NCI-H526 treated with DMSO at 0.1 percent for 48 hours (cell line): Measurements from ENCODE around the gene SLC17A7.
A peak's percentile ranks its signal among the peaks of the same experiment; 100 is the strongest.
"Not testable (repeated sequence)": the region's sequence is repeated elsewhere in the genome, so short reads cannot be mapped to it uniquely, and the experiment has no call there.

ENCODE experiments used
- DNase-seq: peaks from one replicate; lab custom pipeline; 2025; lab: John Stamatoyannopoulos, UW

SLC17A7 gene

DNA sequence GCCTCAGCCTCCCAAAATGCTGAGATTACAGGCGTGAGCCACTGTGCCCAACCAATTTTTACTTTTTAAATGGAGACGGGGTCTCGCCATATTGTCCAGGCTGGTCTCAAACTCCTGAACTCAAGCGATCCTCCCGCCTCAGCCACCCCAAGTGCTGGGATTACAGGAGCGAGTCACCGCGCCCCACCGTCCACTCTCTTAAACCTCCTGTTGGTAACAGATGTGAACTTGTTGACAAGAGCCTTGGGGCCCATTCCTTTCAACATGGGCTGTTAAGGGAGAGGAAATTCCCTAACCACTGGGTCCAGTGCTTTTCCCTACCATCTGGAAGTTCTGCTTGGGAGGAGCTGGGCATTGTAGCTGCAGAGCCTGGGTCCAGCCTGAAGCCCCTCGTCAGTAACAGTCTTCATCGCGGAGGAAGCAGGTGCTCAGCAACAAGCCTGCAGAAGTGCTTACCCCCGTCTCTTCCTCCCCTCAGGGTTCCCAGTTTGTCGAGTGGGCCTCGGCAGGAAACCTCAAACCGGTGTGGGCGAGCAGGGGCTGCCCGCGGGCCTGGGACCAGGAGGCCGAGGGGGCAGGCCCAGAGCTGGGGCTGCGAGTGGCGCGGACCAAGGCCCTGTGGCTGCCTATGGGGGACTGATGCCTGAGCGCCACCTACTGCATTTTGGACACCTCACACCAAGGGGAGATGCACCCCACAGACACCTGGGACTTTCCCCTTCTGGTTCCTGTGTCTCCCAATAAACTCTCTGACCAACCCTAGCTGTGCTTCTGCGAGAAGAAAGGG is 28.7 kb upstream of the SLC17A7 start:
- no peak for DNase-seq

DNA sequence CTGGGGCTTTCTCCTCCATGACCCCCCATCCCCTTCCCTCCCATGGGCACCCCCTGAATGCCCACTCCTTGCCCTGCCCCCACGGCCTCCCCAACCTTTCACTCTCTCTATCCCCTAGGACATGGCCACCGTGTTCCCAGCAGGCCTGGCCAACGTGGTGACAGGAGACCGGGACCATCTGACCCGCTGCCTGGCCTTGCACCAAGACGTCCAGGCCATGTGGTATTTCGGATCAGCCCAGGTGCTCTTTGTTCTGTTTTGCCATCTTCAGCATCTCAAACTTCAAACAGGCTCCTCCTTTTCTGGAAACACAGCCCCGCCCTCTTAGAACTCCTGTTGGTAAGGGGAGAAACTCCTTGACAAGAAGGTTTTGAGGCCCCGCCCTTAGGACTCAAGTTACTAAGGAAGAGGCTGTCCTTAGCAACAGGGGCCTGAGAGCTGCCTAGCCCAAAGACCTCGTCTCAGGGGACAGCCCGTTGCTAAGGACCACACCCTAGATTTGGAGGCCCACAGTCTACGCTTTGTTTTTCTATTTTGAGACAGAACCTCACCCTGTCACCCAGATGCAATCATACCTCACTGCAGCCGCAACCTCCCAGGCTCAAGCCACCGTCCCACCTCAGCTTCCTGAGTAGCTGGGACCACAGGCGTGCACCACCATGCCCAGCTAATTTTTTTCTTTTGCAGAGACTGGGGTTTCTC is 27.6 kb upstream of the SLC17A7 start:
- DNase-seq: no peak

DNA sequence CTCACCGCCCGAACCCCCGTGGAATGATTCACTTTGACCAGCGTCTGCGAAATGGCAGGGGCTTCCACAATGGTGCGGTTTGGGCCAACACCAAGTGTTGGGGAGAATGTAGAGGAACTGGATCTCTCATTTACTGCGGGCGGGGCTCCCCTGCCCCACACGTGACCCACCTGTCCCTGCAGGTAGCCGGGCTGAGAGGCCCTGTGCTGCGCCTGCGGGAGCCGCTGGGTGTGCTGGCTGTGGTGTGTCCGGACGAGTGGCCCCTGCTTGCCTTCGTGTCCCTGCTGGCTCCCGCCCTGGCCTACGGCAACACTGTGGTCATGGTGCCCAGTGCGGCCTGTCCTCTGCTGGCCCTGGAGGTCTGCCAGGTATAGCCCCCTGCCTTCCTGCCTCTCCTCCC is 26.9 kb upstream of the SLC17A7 start:
- DNase-seq: no peak

DNA sequence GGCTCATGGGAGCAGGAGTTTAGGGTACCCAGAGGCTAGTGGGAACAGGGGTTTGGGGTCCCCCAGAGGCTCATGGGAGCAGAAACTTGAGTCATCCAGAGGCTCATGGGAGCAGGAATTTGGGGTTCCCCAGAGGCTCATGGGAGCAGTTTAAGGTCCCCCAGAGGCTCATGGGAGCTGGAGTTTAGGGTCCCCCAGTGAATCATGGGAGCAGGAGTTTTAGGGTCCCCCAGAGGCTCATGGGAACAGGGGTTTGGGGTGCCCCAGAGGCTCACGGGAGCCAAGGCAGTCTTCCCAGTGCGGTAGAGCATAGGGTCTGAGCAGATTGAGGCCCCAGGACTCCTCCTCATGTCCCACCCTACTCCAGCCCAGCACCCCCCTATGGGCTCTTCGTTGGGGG is 24.0 kb upstream of the SLC17A7 start:
- no peak for DNase-seq

DNA sequence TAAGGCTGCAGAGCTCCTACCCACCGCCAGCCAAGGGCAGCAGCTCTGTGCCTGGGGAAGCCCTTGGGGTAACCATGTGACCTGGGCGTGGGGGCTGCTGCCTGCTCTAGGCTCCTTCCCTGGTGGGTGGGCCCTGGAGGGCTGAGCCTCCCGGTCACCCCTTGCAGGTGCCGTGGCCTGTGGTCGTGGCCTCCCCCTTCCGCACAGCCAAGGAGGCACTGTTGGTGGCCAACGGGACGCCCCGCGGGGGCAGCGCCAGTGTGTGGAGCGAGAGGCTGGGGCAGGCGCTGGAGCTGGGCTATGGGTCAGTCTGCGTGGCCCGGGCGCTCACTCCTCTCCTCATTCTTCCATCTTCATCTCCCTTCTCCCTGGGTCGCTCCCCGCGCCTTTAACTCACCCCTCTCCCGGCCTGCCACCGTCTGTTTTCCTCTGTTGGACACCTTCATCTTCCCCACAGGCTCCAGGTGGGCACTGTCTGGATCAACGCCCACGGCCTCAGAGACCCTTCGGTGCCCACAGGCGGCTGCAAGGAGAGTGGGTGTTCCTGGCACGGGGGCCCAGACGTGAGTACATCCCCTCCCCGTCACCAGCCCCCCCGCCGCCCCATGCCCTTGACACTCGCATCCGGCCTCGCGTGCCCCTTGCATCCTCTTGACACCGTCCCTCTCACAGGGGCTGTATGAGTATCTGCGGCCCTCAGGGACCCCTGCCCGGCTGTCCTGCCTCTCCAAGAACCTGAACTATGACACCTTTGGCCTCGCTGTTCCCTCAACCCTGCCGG is 22.8 kb upstream of the SLC17A7 start:
- no peak for DNase-seq

DNA sequence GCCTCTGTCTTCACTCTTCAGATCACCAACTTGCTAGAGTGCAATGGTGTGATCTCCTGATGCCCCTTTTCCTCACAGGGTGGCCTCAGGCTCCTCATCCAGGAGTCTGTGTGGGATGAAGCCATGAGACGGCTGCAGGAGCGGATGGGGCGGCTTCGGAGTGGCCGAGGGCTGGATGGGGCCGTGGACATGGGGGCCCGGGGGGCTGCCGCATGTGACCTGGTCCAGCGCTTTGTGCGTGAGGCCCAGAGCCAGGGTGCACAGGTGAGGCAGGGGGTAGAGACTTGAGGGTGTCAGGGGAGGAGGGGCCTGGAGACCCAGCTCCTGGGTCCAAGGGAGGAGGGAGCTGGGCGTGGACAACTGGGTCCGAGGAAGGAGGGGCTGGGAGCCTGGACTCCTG is 21.2 kb upstream of the SLC17A7 start:
- no peak for DNase-seq

DNA sequence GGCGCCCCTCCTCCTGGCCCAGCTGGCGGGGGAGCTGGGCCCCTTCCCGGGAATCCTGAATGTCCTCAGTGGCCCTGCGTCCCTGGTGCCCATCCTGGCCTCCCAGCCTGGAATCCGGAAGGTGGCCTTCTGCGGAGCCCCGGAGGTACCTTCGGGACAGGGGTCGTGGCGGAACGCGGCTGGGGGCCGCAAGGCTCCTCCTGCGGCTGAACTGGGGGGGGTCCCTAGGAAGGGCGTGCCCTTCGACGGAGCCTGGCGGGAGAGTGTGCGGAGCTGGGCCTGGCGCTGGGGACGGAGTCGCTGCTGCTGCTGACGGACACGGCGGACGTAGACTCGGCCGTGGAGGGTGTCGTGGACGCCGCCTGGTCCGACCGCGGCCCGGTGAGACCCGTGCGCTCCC is 20.3 kb upstream of the SLC17A7 start:
- no peak for DNase-seq

DNA sequence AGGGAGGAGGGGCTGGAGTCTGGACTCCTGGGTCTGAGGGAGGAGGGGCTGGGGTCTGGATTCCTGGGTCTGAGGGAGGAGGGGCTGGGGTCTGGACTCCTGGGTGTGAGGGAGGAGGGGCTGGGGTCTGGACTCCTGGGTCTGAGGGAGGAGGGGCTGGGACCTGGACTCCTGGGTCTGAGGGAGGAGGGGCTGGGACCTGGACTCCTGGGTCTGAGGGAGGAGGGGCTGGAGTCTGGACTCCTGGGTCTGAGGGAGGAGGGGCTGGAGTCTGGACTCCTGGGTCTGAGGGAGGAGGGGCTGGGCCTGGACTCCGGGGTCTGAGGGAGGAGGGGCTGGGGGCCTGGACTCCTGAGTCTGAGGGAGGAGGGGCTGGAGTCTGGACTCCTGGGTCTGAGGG is 19.8 kb upstream of the SLC17A7 start:
- not testable (repeated sequence) for DNase-seq

DNA sequence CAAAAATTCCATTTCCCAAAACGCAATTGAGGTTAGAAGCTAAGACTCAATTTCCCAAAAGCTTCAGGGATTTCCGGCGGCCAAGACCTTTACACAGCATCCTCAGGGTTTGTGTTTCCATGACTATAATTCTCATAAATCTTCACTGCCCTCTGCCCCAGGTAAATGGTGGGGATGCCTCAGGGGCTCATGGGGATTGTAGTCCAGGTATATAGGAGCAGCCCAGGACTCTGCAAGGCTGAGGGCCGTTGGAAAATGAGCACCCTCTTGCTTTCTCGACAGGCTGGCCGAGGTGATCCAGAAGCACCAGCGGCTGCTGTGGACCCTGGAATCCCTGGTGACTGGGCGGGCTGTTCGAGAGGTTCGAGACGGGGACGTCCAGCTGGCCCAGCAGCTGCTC is 18.1 kb upstream of the SLC17A7 start:
- no peak for DNase-seq

DNA sequence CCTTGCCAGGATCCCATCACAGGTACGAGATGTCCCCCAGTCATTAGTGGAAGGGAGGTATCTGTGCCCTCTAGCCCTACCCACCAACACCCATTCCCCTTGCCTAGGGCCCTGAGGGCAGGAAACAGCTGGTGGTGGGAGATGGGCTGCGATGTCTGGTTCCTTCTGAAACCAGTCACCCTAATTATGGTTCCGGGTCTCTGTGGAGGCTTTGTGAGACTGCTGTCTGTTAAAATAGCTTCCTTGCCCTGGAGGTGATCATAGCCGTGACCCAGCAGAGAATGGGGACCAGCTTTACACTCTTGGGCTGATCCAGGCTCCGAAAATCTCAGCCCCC is 17.2 kb upstream of the SLC17A7 start:
- no peak for DNase-seq

DNA sequence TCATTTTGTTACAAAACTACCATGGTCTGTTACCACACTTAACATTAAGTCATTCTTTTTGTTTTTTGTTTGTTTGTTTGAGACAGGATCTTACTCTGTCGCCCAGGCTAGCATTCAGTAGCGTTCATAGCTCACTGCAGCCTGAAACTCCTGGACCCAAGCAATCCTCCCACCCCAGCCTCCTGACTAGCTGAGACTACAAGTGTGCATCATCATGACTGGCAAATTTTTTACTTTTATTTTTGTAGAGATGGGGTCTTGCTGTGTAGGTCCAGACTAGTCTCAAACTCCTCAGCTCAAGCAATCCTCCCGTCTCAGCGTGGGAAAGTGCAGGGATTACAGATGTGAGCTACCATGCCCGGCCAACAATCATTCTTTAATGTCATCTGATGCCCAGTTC is 15.0 kb upstream of the SLC17A7 start:
- no peak for DNase-seq

DNA sequence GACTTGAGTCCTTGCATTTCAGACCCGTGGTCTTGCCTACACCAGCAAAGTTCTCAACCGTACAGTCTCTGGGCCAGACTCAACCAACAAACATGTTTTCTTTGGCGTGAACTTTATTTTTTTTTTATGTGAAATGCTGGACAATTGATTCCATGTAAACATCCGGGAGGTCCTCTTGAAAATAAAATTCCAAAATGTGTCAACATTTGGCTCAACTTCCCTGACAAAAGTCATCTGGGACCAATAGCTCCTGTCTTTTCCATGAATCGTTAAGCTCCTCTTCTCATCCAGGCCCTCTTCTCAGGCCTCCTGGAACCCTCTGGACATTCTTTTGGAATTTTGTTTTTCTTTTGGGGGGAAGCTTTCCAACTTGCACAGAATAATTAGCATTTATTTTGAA is 14.4 kb upstream of the SLC17A7 start:
- DNase-seq: no peak

DNA sequence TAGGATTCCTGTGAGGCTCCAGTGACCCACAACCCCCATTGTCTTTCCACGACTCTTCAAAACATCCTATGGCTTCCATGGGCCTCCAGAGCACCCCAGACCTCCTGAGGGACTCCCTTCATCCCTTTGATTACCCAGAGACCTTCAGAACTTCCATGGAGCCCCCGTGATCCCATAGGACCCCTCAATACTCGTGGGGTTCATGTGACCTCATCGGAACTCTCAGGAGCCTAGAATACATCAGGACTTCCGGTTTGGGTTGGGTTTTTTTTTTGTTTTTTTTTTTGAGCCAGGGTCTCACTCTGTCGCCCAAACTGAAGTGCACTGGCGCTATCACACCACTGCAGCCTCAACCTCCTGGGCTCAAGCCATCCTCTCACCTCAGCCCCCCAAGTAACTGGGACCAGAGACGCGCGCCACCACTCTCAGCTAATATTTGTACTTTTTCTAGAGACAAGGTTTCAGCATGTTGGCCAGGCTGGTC is 12.5 kb upstream of the SLC17A7 start:
- no peak for DNase-seq

DNA sequence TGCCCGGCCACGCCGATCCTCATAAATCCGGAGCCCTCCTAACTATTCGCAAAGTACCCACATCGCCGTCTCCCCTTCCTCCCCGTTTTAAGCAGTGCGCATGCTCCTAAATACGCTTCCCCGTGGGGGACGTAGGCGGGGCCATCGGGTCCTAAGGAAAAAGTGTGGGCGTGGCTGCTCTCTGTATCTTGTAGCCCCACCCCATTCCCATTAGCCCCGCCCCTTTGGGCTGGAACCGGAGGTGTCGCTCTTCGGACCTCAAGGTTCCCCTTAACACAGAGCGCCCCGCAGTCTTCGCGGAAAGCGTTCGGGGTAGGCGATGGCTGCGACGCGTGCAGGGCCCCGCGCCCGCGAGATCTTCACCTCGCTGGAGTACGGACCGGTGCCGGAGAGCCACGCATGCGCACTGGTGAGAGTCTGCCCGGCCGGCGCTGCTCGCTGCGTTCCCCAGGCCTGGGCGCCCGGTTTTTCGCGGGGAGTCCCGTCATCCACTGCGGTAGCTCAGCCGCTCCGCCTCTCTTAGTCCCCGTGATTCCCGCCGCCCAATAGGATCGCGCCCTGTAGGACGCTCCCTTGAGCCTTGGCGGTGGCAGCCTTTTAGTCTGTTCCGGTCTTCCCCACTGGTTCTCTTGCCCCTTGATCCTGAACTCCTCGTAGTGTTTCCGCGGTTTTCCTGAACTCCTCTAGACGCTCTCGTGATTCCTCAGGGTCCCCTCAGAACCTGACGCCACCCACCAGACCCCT is 11.9 kb upstream of the SLC17A7 start, which contains the start of gene ALDH16A1:
Gene ALDH16A1, plus strand, starts transcription at position 213 of the 744 bp plus-strand sequence. Its CDS starts 107 bp downstream, at position 320.
- DNase-seq: peak; percentile 96

DNA sequence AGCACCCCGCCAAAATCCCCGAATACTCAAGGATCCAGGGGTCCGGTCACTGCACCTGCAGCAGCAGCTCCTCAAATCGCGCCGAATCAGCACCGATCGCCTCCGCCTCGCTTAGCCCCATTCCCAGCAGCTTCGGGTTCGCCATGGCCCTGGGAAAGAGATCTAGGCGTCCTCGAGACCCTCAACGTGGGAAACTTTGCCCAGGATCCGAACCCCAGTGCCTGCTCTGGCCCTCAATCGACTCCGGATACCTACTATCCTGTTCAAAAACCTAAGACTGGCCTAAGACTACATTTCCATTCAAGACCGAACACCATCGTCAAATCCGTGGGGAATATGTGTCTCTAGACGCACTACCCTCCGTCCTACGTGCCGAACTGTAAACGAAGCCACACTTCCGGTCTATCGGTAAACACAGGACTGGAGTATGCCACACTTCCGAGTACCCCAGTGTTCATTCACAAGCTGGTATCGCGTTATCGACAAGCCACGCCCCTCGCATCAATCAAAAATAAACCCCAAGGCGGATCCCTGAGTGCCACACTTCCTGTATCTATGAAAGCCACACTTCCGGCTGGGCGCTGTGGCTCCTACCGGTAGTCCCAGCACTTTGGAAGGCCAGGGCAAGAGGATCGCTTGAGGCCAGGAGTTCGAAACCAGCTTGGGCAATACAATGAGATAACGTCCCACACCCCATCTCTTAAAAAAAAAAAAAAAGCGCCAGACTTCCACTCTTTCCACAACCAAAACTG is 10.3 kb upstream of the SLC17A7 start, which contains the start of gene PIH1D1:
Gene PIH1D1, minus strand, starts transcription at position 385 of the 752 bp plus-strand sequence. Its CDS starts 240 bp downstream, at position 145.
- peak; percentile 98 for DNase-seq

DNA sequence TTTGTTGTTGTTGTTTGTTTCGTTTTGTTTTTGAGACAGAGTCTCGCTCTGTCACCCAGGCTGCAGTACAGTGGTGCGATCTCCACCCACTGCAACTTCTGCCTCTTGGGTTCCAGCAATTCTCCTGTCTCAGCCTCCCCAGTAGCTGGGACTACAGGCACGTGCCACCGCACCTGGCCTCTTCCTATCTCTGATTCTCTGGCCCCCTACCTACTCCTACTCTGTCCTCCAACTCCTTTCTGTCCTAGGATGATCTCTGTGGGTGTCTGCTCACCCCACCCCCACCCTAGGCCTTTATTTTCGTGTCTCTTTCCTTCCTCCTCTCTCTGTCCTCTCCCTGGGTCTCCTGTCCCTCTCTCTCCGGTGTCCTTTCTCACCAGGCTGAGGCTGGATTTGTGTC is 9.1 kb upstream of the SLC17A7 start:
- DNase-seq: no peak

DNA sequence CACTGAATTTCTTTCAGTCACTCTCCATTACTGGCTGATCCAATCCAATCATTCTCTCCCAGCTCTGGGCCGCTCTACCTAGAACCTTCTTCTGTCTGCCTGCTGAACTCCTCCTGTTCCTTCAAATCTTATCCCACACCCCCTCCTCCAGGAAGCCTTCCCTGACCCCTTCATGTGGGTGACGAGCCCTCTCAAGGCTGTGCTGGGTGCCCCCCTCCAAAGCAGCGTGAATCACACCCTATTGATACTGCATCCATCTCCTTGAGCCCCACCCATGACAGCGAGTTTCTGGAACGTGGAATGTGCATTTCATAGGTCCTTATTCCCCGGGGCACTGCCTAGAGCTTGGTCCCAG is 7.1 kb upstream of the SLC17A7 start:
- DNase-seq: no peak

DNA sequence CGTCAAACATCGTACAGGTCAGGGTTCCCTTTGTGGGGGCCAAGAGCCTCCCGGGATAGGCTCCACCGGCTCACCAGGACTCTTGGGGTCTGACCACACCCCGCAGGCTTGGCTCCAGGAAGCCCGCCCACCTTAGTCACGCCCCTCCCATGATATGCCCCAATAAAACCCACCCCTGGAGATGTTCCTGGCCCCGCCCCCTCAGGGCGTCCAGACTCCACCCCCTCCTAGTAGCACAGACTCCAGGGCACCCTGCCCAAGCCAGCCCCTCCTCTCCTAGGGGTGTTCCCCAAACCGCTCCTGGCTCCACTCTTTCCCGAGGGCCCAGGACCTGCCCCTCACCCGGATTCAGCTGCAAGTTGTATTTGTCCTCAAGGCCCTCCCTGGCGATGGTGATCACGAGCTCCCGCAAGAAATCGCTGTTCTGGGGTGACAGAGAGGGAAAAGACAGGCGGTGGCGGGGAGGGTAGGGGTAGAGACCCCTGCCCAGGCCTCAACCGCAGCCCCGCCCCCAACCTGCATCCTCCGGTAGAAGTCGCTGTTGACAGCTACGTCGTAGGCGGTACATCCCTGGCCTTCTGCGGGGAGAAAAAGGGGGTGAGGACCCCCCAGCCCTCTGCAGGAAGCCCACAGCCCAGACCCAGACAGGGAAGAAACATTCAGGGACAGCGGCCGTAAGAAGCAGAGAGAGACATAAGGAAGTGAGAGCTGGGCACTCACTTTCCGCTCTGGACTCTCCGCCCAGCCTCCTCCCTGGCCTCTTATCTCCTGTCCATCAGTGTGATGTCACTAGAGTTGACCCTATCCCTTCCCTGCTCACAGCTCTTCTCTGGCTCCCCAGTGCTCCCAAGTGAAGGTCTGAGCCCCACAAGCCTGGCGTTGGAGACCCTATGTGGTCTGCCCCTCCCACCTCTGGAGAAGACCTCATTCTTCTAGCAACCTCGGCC is 6.4 kb upstream of the SLC17A7 start:
- no peak for DNase-seq

DNA sequence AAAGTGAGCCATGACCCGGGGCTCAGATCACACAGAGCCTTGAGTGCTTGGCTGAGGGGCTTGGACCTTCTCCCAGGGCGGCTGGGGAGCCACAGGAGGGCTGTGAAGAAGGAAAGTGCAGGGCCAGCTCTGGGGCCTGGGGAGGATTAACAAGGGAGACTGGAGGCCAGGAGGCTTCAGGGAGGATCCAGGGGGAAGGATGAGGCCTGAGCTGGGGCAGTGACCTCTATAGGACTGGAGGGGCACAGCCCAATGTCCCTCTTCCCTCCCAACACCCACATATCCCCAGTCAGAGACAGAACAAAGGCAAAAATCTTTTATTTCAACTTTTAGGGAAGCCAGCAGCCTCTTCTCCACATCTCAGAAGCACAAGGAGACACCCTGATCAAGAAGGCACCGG is 4.7 kb upstream of the SLC17A7 start:
- DNase-seq: no peak

DNA sequence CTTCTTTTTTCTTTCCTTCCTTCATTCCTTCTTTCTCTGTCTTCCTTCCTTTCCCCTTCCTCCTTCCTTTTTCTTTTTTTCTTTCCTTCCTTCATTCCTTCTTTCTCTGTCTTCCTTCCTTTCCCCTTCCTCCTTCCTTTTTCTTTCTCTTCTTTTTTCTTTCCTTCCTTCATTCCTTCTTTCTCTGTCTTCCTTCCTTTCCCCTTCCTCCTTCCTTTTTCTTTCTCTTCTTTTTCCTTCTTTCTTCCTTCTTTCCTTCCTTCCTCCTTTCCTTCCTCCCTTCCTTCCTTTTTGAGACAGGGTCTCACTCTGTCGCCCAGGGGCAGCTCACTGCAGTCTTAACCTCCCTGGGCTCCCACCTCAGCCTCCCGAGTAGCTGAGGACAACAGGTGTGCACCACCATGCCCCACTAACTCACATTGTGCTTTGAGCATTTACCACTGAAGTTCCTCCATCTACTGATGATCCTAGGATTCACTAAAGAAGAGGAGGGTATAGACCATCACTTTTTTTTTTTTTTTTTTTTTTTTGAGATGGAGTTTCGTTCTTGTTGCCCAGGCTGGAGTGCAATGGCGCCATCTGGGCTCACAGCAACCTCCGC is 2.9 kb upstream of the SLC17A7 start:
- not testable (repeated sequence) for DNase-seq
